Vagina (tissue), 2 donors: ENCODE data around the gene SSR1.

Experiments used
- POLR2A ChIP-seq, 2 donors: fragments of 450-650 bp; IDR thresholded peaks; one replicate each; pipeline ENCODE4 v1.6.1; 2017; ENCODE audit warnings: antibody characterized with exemption in 2 of 2, mild to moderate bottlenecking in 2 of 2, moderate library complexity in 2 of 2
- TF ChIP-seq, protein P1 (sequence below), 3 experiments: fragments of 450-650 bp in 2 of 3; fragments of 200-600 bp in 1 of 3; sonication (generic) in 1 of 3; IDR thresholded peaks; one replicate each; pipeline ENCODE4 v1.5.1; 2017 to 2019; ENCODE audit warnings: antibody characterized with exemption in 3 of 3, mild to moderate bottlenecking in 2 of 3, moderate library complexity in 2 of 3

GRCh38 chr6:7256785-7257184 is 56.2 kb downstream of the SSR1 start:
- TF ChIP-seq, protein P1, sequence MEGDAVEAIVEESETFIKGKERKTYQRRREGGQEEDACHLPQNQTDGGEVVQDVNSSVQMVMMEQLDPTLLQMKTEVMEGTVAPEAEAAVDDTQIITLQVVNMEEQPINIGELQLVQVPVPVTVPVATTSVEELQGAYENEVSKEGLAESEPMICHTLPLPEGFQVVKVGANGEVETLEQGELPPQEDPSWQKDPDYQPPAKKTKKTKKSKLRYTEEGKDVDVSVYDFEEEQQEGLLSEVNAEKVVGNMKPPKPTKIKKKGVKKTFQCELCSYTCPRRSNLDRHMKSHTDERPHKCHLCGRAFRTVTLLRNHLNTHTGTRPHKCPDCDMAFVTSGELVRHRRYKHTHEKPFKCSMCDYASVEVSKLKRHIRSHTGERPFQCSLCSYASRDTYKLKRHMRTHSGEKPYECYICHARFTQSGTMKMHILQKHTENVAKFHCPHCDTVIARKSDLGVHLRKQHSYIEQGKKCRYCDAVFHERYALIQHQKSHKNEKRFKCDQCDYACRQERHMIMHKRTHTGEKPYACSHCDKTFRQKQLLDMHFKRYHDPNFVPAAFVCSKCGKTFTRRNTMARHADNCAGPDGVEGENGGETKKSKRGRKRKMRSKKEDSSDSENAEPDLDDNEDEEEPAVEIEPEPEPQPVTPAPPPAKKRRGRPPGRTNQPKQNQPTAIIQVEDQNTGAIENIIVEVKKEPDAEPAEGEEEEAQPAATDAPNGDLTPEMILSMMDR (IDR thresholded peaks at IDR 0.05) = no peak
- TF ChIP-seq POLR2A (IDR thresholded peaks at IDR 0.05) = no peak
